HuH-7.5 (cell line): ENCODE measurements around the gene MYO7B.

Experiments used
- DNase-seq: peaks from one replicate; pipeline ENCODE4 v3.0.0; 2011; ENCODE audit warnings: low spot score

MYO7B gene

DNA sequence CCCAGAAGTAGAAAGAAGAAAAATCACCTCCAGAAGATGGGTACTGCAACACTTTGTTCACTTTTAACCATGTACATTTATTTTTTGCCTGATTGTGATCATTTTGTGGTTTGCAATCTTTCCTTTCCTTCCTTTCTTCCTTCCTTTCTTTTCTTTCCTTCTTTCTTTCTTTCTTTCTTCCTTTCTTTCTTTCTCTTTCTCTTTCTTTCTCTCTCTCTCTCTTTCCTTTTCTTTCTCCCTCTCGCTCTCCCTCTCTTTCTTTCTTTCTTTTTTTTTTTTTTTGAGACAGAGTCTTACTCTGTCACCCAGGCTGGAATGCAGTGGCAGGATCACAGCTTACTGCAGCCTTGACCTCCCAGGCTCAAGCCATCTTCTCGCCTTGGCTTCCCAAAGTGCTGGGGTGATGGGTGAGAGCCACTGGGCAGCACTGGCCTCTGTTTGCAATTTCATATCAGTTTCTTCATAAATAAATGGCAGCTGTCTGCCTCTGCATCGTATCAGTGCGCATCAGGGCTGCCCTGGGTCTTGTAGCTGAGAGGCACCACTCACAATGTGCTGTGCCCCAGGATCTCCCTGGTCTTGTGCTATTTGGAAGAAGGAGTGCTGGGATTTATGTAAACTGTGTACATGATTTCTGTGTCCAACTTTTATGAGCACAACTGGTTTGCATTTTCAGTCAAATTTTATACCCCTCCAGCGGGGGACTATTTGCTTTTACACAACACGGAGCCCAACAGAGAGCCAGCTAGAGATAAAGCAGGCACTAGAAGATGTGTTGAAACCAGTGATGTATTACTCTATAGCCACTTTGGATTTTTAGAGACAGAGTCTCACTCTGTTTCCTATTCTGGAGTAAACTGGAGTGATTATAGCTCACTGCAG lies 146.7 kb downstream of the MYO7B start:
- no peak for DNase-seq

DNA sequence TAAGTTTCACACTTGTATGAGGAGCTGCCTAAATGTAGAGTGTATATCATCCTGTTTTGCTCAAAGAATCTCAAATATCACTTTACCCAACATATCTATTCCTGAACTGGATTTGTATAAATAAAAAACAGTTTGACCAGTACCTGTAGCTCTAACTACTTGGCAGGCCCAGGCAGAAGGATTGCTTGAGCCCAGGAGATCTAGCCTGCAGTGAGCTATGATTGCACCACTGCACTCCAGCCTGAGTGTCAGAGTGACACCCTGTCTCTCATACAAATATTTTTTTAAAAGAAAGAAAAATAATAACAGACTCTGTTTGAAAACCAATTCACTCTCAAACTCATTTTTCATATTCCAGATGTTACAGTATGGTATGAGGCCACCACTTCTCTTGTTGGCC lies 147.6 kb downstream of the MYO7B start:
- no peak for DNase-seq

DNA sequence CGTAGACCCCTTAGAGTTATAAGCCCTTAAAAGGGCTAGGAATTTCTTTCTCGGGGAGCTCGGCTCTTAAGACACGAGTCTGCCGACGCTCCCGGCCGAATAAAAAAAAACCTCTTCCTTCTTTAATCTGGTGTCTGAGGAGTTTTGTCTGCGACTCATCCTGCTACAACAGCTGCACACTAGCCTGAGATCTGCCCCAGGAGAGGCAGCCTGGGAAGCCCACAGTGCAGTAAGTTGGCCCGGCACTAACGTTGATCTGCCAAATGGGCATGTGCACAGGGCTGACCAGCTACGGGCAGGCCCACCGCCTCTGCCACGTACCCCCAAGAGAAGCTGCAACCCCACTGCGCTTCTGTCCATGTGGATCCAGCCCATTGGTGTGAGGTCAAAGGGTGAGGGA lies 148.3 kb downstream of the MYO7B start:
- no peak for DNase-seq

DNA sequence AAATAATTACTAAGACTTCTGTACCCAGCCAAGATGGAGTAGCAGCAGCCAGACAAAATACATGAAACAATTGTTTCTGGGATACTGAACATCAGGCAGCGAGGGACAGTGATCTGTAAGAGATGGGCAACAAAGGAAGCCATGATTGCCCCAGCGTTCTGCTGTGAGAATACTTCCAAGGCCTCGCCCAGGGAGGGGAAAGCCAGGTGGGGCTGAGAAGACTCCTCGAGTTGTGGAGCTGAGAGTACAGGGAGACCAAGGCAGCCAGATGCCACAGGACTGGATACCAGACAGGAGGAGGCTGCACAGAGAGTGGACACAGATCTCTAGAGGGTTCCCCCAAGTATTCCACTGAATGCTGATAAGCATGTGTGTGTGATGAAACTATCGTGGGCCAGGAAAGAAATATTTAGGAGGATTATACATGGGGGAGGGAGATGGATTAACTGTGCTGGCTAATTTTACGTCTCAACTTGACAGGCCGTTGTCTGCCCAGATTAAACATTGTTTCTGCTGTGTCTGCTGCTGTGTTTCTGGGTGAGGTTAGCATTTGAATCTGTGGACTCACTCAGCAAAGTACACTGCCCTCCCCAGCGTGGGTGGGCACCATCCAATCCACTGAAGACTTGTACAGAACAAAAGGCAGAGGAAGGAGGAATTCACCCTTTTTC lies 150.1 kb downstream of the MYO7B start:
- no peak for DNase-seq
